ENCODE data around the gene ZNF302. TPM values are rescaled to one million over a fixed set of nuclear protein-coding genes. Genes with fewer than 3 reads are reported as not detected.

ZNF302 gene
- total RNA-seq, 1 experiment from 2014 or later = 15.9 TPM

- Histone ChIP-seq H3K4me1 (ENCODE audit: insufficient read depth, low read length) (no peaks in the 10 kb centered on the region), H2AFZ (ENCODE audit: low read length) (no peak overlapping the region), H3K36me3 (ENCODE audit: low read depth, low read length) (no peaks in the 10 kb centered on the region), H3K9ac (ENCODE audit: low read length) (no peak overlapping the region), H3K27me3 (ENCODE audit: low read length) (no peaks in the 10 kb centered on the region), H3K4me2 (ENCODE audit: low read length) (no peak overlapping the region), H3F3A (ENCODE audit: low read length, unreplicated experiment) (no peaks in the 10 kb centered on the region), H3K9me3 (ENCODE audit: low read length) (no peaks in the 10 kb centered on the region), H3K27ac (ENCODE audit: low read length) (no peak overlapping the region), H3K9me2 (replicated peaks; ENCODE audit: low read length) (no peaks in the 10 kb centered on the region), H3K79me2 (ENCODE audit: low read length) (no peaks in the 10 kb centered on the region), H3K4me3 (ENCODE audit: low read length) (no peak overlapping the region), H4K20me1 (ENCODE audit: low read length) (no peaks in the 10 kb centered on the region)
- intact Hi-C loops (cut with micrococcal nuclease) = no loop called here
- no peak for TF ChIP-seq CTCF (conservative IDR thresholded peaks at IDR 0.05; ENCODE audit: low read depth, low read length)
- no peak for TF ChIP-seq EZH2phosphoT487 (IDR thresholded peaks at IDR 0.05; ENCODE audit: borderline replicate concordance, low read length)
- TF ChIP-seq EZH2 (IDR thresholded peaks at IDR 0.05; ENCODE audit: low read length, unreplicated experiment) = no peak
- DNase-seq (no peak), ATAC-seq (no peak)
- ChIA-PET POLR2A (ENCODE audit: unreplicated experiment) (no interaction called here), CTCF (no interaction called here)
- BruUV-seq (replicated peaks) = no TSS peak
Observed at GRCh38 chr19:34725400-34725799, 47.9 kb downstream of the ZNF302 start.

DNA sequence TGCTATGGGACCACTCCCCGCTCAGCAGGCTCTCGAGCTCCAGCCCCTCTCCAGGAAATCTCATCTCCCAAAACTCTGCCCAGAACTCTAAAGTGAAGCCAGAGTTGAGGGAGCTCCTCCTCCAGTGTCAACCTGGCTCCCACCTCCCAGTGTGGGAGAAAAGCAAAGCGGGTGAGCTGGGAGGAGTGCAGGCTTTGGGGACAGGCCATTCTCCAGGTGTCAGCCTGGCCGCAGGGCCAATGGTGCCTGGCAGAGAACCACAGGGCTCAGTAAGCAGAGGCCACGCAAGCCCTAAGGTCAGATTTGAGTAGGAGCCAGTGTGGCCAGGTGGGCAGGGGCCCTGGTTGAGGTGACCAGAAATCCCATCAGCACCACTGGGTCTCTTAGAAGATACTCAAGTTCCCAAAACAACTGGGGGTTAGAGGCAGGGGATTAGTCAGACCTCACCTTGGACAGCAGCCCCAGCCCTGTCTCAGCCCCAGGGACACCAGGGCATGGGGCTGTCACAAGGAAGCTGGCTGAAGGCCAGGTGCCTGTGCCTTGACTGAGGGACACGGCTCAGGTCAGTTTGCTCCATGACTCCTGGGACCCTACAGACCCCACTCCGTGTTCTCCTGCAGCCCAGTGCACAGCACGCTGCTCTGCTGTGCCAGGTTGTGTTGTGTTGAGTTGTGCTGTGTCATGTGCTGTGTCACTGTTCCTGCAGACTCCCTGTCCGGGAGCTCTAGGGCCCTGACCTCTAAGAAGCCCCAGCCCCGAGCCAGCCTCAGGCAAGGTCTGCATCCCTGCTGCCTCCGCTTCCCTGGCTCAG, 53.7 kb downstream of the ZNF302 start:
- H3K27me3 ChIP-seq (ENCODE audit: low read length) = no peaks in the 10 kb centered on the region
- H2AFZ ChIP-seq (ENCODE audit: low read length) = no peak overlapping the region
- no peaks in the 10 kb centered on the region for H3F3A ChIP-seq (ENCODE audit: low read length, unreplicated experiment)
- no peaks in the 10 kb centered on the region for H3K9me3 ChIP-seq (ENCODE audit: low read length)
- H3K4me3 ChIP-seq (ENCODE audit: low read length) = no peak overlapping the region
- DNase-seq (no peak), ATAC-seq (no peak)
- no peaks in the 10 kb centered on the region for H3K4me1 ChIP-seq (ENCODE audit: insufficient read depth, low read length)
- BruUV-seq (replicated peaks) = no TSS peak
- no peaks in the 10 kb centered on the region for H4K20me1 ChIP-seq (ENCODE audit: low read length)
- H3K9ac ChIP-seq (ENCODE audit: low read length) = no peak overlapping the region
- ChIA-PET CTCF (no interaction called here), POLR2A (ENCODE audit: unreplicated experiment) (no interaction called here)
- no peak overlapping the region for H3K4me2 ChIP-seq (ENCODE audit: low read length)
- H3K79me2 ChIP-seq (ENCODE audit: low read length) = peaks cover 17% of the 10 kb centered on the region
- H3K36me3 ChIP-seq (ENCODE audit: low read depth, low read length) = 0 out of 2 replicates have a peak, but pooled peaks cover 7% of the 10 kb centered on the region
- TF ChIP-seq EZH2 (IDR thresholded peaks at IDR 0.05; ENCODE audit: low read length, unreplicated experiment) (no peak), CTCF (conservative IDR thresholded peaks at IDR 0.05; ENCODE audit: low read depth, low read length) (no peak), EZH2phosphoT487 (IDR thresholded peaks at IDR 0.05; ENCODE audit: borderline replicate concordance, low read length) (no peak)
- intact Hi-C loops (cut with micrococcal nuclease) = no loop called here
- H3K9me2 ChIP-seq (replicated peaks; ENCODE audit: low read length) = no peaks in the 10 kb centered on the region
- H3K27ac ChIP-seq (ENCODE audit: low read length) = no peak overlapping the region

GRCh38 chr19:34731964-34732363, 54.5 kb downstream of the ZNF302 start:
- Histone ChIP-seq H3K36me3 (ENCODE audit: low read depth, low read length) (0 out of 2 replicates have a peak, but pooled peaks cover 7% of the 10 kb centered on the region), H3K4me1 (ENCODE audit: insufficient read depth, low read length) (no peaks in the 10 kb centered on the region), H3K79me2 (ENCODE audit: low read length) (peaks cover 17% of the 10 kb centered on the region), H3K4me2 (ENCODE audit: low read length) (no peak overlapping the region), H2AFZ (ENCODE audit: low read length) (no peak overlapping the region), H3K4me3 (ENCODE audit: low read length) (no peak overlapping the region), H3K9ac (ENCODE audit: low read length) (no peak overlapping the region), H3F3A (ENCODE audit: low read length, unreplicated experiment) (no peaks in the 10 kb centered on the region), H3K9me2 (replicated peaks; ENCODE audit: low read length) (no peaks in the 10 kb centered on the region), H3K9me3 (ENCODE audit: low read length) (no peaks in the 10 kb centered on the region), H3K27ac (ENCODE audit: low read length) (no peak overlapping the region), H4K20me1 (ENCODE audit: low read length) (no peaks in the 10 kb centered on the region), H3K27me3 (ENCODE audit: low read length) (no peaks in the 10 kb centered on the region)
- ChIA-PET CTCF (no interaction called here), POLR2A (ENCODE audit: unreplicated experiment) (no interaction called here)
- DNase-seq (no peak), ATAC-seq (no peak)
- TF ChIP-seq EZH2 (IDR thresholded peaks at IDR 0.05; ENCODE audit: low read length, unreplicated experiment) = no peak
- TF ChIP-seq EZH2phosphoT487 (IDR thresholded peaks at IDR 0.05; ENCODE audit: borderline replicate concordance, low read length) = no peak
- no peak for TF ChIP-seq CTCF (conservative IDR thresholded peaks at IDR 0.05; ENCODE audit: low read depth, low read length)
- intact Hi-C loops (cut with micrococcal nuclease) = loop anchor here (2.0 kb wide), 1 partner anchor 55 kb away; the partner anchor contains the start of genes SCGB2B2 and ZNF302
- no TSS peak for BruUV-seq (replicated peaks)

Data from PC-3 (cell line).